HepG2 (cell line): ENCODE measurements around the gene NT5C2. TPM values are rescaled to one million over a fixed set of nuclear protein-coding genes. Genes with fewer than 3 reads are reported as not detected.
A peak's percentile ranks its signal among the peaks of the same experiment; 100 is the strongest.

Experiments
- ATAD3A ChIP-seq: sonication (generic); formaldehyde crosslinking; IDR thresholded peaks from 2 replicates; pipeline ENCODE4 v1.4.0; 2020; ENCODE audit warnings: missing genetic modification reagents
- BCL6 ChIP-seq: IDR thresholded peaks from 2 replicates; pipeline ENCODE4 v1.6.1; 2016; ENCODE audit warnings: missing genetic modification reagents, missing compliant biosample characterization
- BHLHE40 ChIP-seq: IDR thresholded peaks from 2 replicates; pipeline ENCODE4 v1.6.1; 2011; ENCODE audit warnings: low read length, improper control_type of control experiment
- DPF2 ChIP-seq: sonication (generic); formaldehyde crosslinking; IDR thresholded peaks from 2 replicates; pipeline ENCODE4 v1.4.0; 2020; ENCODE audit warnings: mild to moderate bottlenecking, low read depth, missing genetic modification reagents, borderline replicate concordance
- E2F5 ChIP-seq: sonication (generic); formaldehyde crosslinking; conservative IDR thresholded peaks from 2 replicates; pipeline ENCODE4 v1.4.0; 2020; ENCODE audit warnings: missing genetic modification reagents
- EEA1 ChIP-seq: sonication (generic); formaldehyde crosslinking; IDR thresholded peaks from 2 replicates; pipeline ENCODE4 v1.5.1; 2020; ENCODE audit warnings: mild to moderate bottlenecking, missing genetic modification reagents, borderline replicate concordance
- ELF4 ChIP-seq: sonication (generic); formaldehyde crosslinking; IDR thresholded peaks from 2 replicates; pipeline ENCODE4 v1.5.0; 2020; ENCODE audit warnings: missing genetic modification reagents, mild to moderate bottlenecking, moderate library complexity, borderline replicate concordance
- HES4 ChIP-seq: sonication (generic); formaldehyde crosslinking; IDR thresholded peaks from 2 replicates; pipeline ENCODE4 v1.9.0; 2021; ENCODE audit warnings: mild to moderate bottlenecking, missing genetic modification reagents, borderline replicate concordance
- HMG20B ChIP-seq: conservative IDR thresholded peaks from 2 replicates; pipeline ENCODE4 v1.6.1; 2016; ENCODE audit warnings: missing genetic modification reagents, missing compliant biosample characterization
- HOXA9 ChIP-seq: sonication (generic); formaldehyde crosslinking; IDR thresholded peaks from 2 replicates; pipeline ENCODE4 v1.8.1; 2022; ENCODE audit warnings: missing genetic modification reagents, mild to moderate bottlenecking, moderate library complexity, borderline replicate concordance
- KAT2B ChIP-seq: fragments of 150-350 bp; IDR thresholded peaks from 2 replicates; pipeline ENCODE4 v1.6.1; 2014; ENCODE audit warnings: low read depth, low read length, borderline replicate concordance
- MATR3 ChIP-seq: sonication (generic); formaldehyde crosslinking; IDR thresholded peaks from 2 replicates; pipeline ENCODE4 v1.4.0; 2020; ENCODE audit warnings: missing genetic modification reagents
- PHF20 ChIP-seq: sonication (generic); formaldehyde crosslinking; IDR thresholded peaks from 2 replicates; pipeline ENCODE4 v1.5.0; 2020; ENCODE audit warnings: mild to moderate bottlenecking, missing genetic modification reagents
- SAP130 ChIP-seq: IDR thresholded peaks from 2 replicates; pipeline ENCODE4 v1.6.1; 2016; ENCODE audit warnings: low read depth
- SMAD3 ChIP-seq: sonication (generic); formaldehyde crosslinking; IDR thresholded peaks from 2 replicates; pipeline ENCODE4 v1.4.0; 2020; ENCODE audit warnings: missing genetic modification reagents
- ZFP90 ChIP-seq: sonication (generic); formaldehyde crosslinking; IDR thresholded peaks from 2 replicates; pipeline ENCODE4 v1.8.0; 2022; ENCODE audit warnings: missing genetic modification reagents, mild to moderate bottlenecking, inconsistent platforms, borderline replicate concordance
- ZFY ChIP-seq: sonication (generic); formaldehyde crosslinking; IDR thresholded peaks from 2 replicates; pipeline ENCODE4 v1.4.0; 2020; ENCODE audit warnings: missing genetic modification reagents
- ZNF142 ChIP-seq: sonication (generic); formaldehyde crosslinking; IDR thresholded peaks from 2 replicates; pipeline ENCODE4 v1.4.0; 2020; ENCODE audit warnings: missing genetic modification reagents
- ZNF253 ChIP-seq: sonication (generic); formaldehyde crosslinking; IDR thresholded peaks from 2 replicates; pipeline ENCODE4 v1.8.0; 2022; ENCODE audit warnings: mild to moderate bottlenecking, missing genetic modification reagents, borderline replicate concordance
- ZNF331 ChIP-seq: sonication (generic); formaldehyde crosslinking; IDR thresholded peaks from 2 replicates; pipeline ENCODE4 v1.4.0; 2020; ENCODE audit warnings: missing genetic modification reagents
- ZNF414 ChIP-seq: sonication (generic); formaldehyde crosslinking; IDR thresholded peaks from 2 replicates; pipeline ENCODE4 v1.5.0; 2020; ENCODE audit warnings: missing genetic modification reagents
- ZNF773 ChIP-seq: sonication (generic); formaldehyde crosslinking; IDR thresholded peaks from 2 replicates; pipeline ENCODE4 v1.4.0; 2020; ENCODE audit warnings: missing genetic modification reagents, borderline replicate concordance
- ZNF83 ChIP-seq: sonication (generic); formaldehyde crosslinking; IDR thresholded peaks from 2 replicates; pipeline ENCODE4 v1.4.0; 2020; ENCODE audit warnings: missing genetic modification reagents, mild to moderate bottlenecking, borderline replicate concordance
- polyA plus RNA-seq, 8 experiments: library from polyadenylated mRNA; depleted of rRNA in 3 of 8; stranded (reverse) in 7 of 8; unstranded in 1 of 8; fragments of >200 nt; fragmentation: Illumina TruSeq in 4 of 8; extraction: Trizol in 4 of 8; gene quantifications; 2 replicates each; pipeline versions ENCODE4 v1.2.1 to v1.2.3, GENCODE V29; 2011 to 2016; ENCODE audit warnings: low read depth in 4 of 8, missing spikeins in 1 of 8, mixed read lengths in 1 of 8; ENCODE audit not compliant: insufficient read depth in 1 of 8
- total RNA-seq, 5 experiments: library from RNA; depleted of rRNA; stranded (reverse); fragments of >200 nt; fragmentation: Illumina TruSeq; extraction: Trizol; gene quantifications; 2 replicates each; pipeline ENCODE4 v1.2.3, GENCODE V29; 2016; ENCODE audit warnings: low read depth in 1 of 5

The NT5C2 gene
- total and polyA plus RNA-seq, 2 of the 13 experiments (the other 11 are each of a cell fraction or from before 2014, with no cell fraction given): 40.6 to 55.2 TPM

GRCh38 chr10:103053659-103054581 is 139.2 kb downstream of the NT5C2 start (continued):
- TF ChIP-seq BCL6 (CRISPR knock-in tag) (peak; percentile 89), PHF20 (CRISPR knock-in tag) (0 out of 2 replicates have a peak, but pooled peaks have one; percentile 40), KAT2B (no peak), ZNF142 (CRISPR knock-in tag) (peak; percentile 25; the same call in 1 of the 2 replicates), ATAD3A (CRISPR knock-in tag) (no peak), E2F5 (CRISPR knock-in tag) (no peak), HES4 (CRISPR knock-in tag) (no peak; the same call in 1 of the 2 replicates), ZNF83 (no peak), ZNF773 (no peak), DPF2 (CRISPR knock-in tag) (peak; percentile 98), EEA1 (CRISPR knock-in tag) (no peak), HOXA9 (CRISPR knock-in tag) (no peak), ELF4 (CRISPR knock-in tag) (peak; percentile 49; the same call in 1 of the 2 replicates), ZFY (CRISPR knock-in tag) (peak; percentile 52), ZNF253 (CRISPR knock-in tag) (no peak), ZNF331 (CRISPR knock-in tag) (peak; percentile 98), SMAD3 (CRISPR knock-in tag) (peak; percentile 93), HMG20B (CRISPR knock-in tag) (peak; percentile 60; the same call in 1 of the 2 replicates), ZFP90 (CRISPR knock-in tag) (peak; percentile 86), SAP130 (CRISPR knock-in tag) (peak; percentile 98), BHLHE40 (peak; percentile 73), ZNF414 (peak; percentile 97), MATR3 (no peak)
